Measurements from ENCODE around the gene RBM28.

RBM28 gene

GRCh38 chr7:128275681-128276080 is 68.0 kb downstream of the RBM28 start:
- Histone ChIP-seq H3K4me3 (ENCODE audit: low read depth in 1 of 2, low read length in 2 of 2) (no peak overlapping the region), H2AFZ (ENCODE audit: low read depth, low read length) (no peak overlapping the region), H3K27ac (ENCODE audit: low read length) (no peak overlapping the region), H3K36me3 (ENCODE audit: insufficient read depth, low read length) (no peaks in the 10 kb centered on the region), H4K20me1 (ENCODE audit: insufficient read depth, low read length) (no peaks in the 10 kb centered on the region), H3K4me1 (ENCODE audit: insufficient read depth, low read length) (no peaks in the 10 kb centered on the region), H3K9me3 (ENCODE audit: insufficient read depth, low read length, severe bottlenecking) (peaks cover 6% of the 10 kb centered on the region), H3K79me2 (ENCODE audit: insufficient read depth, low read length) (no peaks in the 10 kb centered on the region), H3K4me2 (ENCODE audit: insufficient read depth, low read length) (no peak overlapping the region), H3K9ac (ENCODE audit: low read depth, low read length) (no peak overlapping the region), H3K27me3 (ENCODE audit: insufficient read depth, low read length, poor library complexity) (no peaks in the 10 kb centered on the region)
- no peak for TF ChIP-seq CTCF (IDR thresholded peaks at IDR 0.05; ENCODE audit: borderline replicate concordance, extremely low read depth, low read length, poor library complexity, severe bottlenecking)
- no peak for TF ChIP-seq EZH2 (IDR thresholded peaks at IDR 0.05; ENCODE audit: borderline replicate concordance, low read depth, low read length, severe bottlenecking)
- DNase-seq (no peak), ATAC-seq (ENCODE audit: insufficient read depth, low read depth) (no peak)

DNA sequence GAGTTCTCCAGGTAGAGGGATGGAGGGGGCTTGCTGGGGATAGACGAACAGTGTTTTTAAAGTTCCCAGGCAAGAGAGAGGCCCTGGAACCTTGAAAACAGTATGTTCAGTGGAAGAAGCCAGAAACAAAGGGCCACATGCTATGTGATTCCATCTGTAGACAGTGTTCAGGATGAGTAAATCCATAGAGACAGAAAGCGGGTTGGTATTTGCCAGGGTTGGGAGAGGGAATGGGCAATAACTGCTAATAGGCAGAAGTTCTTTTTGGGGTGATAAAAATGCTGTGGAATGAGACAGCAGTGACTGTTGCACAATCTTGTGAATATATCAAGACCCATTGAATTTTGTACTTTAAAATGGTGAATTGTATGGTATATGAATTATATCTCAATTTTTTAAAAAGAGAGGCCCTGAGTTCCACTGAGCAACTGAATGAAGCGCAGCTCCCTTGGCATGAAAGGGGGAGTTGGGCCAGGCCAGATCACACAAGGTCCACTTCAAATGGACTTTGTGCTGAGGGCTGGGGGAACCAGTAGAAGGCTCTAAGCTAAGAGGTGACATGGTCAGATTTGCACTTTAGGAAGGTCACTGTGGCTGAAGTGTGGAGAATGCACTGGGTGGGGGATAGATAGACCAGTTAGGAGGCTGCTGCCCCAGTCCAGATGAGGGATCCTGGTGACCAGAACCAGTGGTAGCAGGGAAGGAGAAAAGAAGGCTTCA is 68.7 kb downstream of the RBM28 start:
- DNase-seq = no peak
- H2AFZ ChIP-seq (ENCODE audit: low read depth, low read length) = no peak overlapping the region
- ATAC-seq (ENCODE audit: insufficient read depth, low read depth) = no peak
- no peak overlapping the region for H3K4me3 ChIP-seq (ENCODE audit: low read depth in 1 of 2, low read length in 2 of 2)
- no peaks in the 10 kb centered on the region for H3K27me3 ChIP-seq (ENCODE audit: insufficient read depth, low read length, poor library complexity)
- H3K4me2 ChIP-seq (ENCODE audit: insufficient read depth, low read length) = no peak overlapping the region
- no peak overlapping the region for H3K27ac ChIP-seq (ENCODE audit: low read length)
- no peaks in the 10 kb centered on the region for H3K79me2 ChIP-seq (ENCODE audit: insufficient read depth, low read length)
- H3K9me3 ChIP-seq (ENCODE audit: insufficient read depth, low read length, severe bottlenecking) = peaks cover 1% of the 10 kb centered on the region
- H3K36me3 ChIP-seq (ENCODE audit: insufficient read depth, low read length) = no peaks in the 10 kb centered on the region
- TF ChIP-seq EZH2 (IDR thresholded peaks at IDR 0.05; ENCODE audit: borderline replicate concordance, low read depth, low read length, severe bottlenecking) (no peak), CTCF (IDR thresholded peaks at IDR 0.05; ENCODE audit: borderline replicate concordance, extremely low read depth, low read length, poor library complexity, severe bottlenecking) (no peak)
- no peaks in the 10 kb centered on the region for H3K4me1 ChIP-seq (ENCODE audit: insufficient read depth, low read length)
- no peaks in the 10 kb centered on the region for H4K20me1 ChIP-seq (ENCODE audit: insufficient read depth, low read length)
- H3K9ac ChIP-seq (ENCODE audit: low read depth, low read length) = no peak overlapping the region

GRCh38 chr7:128274246-128274883 is 69.3 kb downstream of the RBM28 start:
- TF ChIP-seq EZH2 (IDR thresholded peaks at IDR 0.05; ENCODE audit: borderline replicate concordance, low read depth, low read length, severe bottlenecking) = no peak
- no peak for TF ChIP-seq CTCF (IDR thresholded peaks at IDR 0.05; ENCODE audit: borderline replicate concordance, extremely low read depth, low read length, poor library complexity, severe bottlenecking)

More at GRCh38 chr7:128274246-128274883, 69.3 kb downstream of the RBM28 start:
- Histone ChIP-seq H4K20me1 (ENCODE audit: insufficient read depth, low read length) (no peaks in the 10 kb centered on the region), H3K4me1 (ENCODE audit: insufficient read depth, low read length) (no peaks in the 10 kb centered on the region), H3K79me2 (ENCODE audit: insufficient read depth, low read length) (no peaks in the 10 kb centered on the region), H3K4me3 (ENCODE audit: low read depth in 1 of 2, low read length in 2 of 2) (no peak overlapping the region), H3K9ac (ENCODE audit: low read depth, low read length) (no peak overlapping the region), H3K27ac (ENCODE audit: low read length) (no peak overlapping the region), H3K36me3 (ENCODE audit: insufficient read depth, low read length) (no peaks in the 10 kb centered on the region), H3K9me3 (ENCODE audit: insufficient read depth, low read length, severe bottlenecking) (no peaks in the 10 kb centered on the region), H3K27me3 (ENCODE audit: insufficient read depth, low read length, poor library complexity) (no peaks in the 10 kb centered on the region), H2AFZ (ENCODE audit: low read depth, low read length) (no peak overlapping the region), H3K4me2 (ENCODE audit: insufficient read depth, low read length) (no peak overlapping the region)
- no peak for ATAC-seq (ENCODE audit: insufficient read depth, low read depth)
- DNase-seq = no peak

Data from DND-41 (cell line).